SIG-M5 (cell line): ENCODE results near the gene THAP3.
"Not testable (repeated sequence)": the region's sequence is repeated elsewhere in the genome, so short reads cannot be mapped to it uniquely, and the experiment has no call there.

Experiments
- DNase-seq: peaks from one replicate; lab custom pipeline; 2025; lab: John Stamatoyannopoulos, UW

THAP3 gene

DNA sequence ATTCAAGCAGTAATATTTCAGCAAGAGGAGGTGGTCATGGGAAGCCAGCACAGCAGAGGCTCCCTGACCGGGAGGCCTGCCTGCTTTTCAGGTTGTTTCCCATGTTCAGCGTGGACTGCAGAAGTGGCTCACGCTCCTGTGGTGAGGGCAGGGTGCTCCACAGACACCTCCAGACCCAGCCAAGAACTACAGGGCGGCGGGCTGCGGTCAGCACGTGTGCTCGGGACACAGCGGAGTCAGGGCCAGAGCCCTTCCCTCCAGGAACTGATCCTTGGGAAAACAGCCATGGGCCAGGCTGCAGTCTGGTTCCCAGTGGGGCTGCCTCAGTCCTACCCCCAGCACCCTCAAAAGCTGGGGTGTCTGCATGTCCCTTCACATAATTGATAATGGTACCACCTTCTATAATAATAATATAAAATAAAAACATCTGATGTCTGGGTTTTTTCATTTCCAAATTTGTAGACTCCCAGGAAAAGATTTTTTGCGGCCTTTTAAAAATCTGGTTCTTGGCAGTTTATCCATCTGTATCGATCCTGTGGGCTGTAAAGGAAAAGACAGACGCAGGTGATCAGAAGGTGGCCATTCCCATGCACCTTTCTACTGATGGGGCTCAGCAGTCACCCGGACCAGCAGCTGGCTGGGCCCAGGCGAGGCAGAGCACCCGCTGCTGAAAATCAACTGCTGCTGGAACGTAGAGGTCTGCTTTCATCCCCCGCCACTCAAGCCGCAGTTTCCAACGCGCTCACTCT, 10.7 kb downstream of the THAP3 start:
- no peak for DNase-seq

DNA sequence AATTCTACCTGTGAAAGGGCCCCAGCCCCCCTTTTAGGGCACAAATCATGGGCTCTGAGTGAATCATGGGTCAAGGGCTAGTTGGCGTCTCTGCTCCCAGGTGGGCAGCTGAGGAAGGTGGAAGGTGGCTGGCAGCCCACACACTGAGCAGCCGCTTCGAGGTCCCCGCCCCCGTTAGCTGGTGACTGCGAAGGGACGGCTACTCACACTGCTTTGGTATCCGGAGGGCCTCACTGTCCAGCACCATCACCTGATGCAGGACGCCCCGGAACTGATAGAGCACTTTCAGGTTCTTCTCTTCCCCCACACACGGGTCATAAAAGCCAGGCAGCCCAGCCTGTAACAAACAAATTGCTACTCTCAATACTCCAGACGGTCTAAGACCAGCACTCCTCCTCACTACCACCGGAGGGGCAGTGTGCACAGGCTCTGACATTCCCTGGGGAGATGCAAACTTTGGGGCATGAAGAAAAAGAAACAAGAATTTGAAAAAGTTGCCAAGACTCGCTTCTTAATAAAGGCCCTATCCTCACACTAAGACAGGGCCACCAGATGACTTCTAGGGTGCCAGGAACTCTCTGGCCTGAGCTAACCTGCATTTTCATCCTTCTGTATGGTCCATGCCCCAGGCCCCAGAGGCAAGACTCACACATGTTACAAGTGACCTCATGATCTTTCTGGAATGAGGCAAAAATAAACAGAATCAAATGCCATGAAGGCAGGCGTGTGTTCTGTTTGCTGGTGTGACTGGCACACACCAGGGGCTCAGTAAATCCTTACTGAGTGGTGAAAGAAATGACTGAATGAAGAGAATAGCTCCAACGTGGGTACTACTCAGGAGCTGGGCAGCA, 11.5 kb downstream of the THAP3 start:
- DNase-seq, result no peak

DNA sequence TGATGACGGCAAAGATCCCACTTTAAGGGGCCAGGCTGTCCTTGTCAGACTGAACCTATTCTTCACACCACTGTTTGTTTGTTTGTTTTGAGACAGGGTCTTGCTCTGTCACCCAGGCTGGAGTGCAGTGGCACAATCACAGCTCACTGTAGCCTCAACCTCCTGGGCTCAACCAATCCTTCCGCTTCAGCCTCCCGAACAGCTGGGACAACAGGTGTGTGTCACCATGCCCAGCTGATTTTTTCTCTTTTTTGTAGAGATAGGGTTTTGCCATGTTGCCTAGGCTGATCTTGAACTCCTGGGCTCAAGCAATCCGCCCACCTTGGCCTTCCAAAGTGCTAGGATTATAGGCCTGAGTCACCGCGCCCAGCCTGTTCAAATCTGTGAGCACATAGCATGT, 12.1 kb downstream of the THAP3 start:
- not testable (repeated sequence) for DNase-seq

DNA sequence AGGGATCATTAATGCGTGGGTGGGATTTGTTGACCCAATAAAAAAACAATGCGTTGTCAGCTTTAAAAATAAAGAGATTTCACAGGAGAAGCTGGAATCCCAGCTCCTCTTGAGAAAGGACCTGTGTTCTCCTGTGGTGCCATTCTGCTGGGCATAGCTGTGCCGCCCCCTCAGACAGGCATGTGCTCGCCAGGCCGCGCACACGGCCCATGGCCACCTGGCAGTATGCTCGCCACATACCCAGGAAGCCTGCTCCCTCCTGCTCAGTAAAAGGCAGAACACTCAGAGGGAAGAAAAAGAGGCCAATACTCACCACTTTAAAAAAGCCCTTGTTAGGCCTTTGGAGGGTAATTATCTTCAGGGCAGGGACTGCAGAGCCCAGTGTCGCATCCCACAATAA, 13.1 kb downstream of the THAP3 start:
- DNase-seq, result no peak

DNA sequence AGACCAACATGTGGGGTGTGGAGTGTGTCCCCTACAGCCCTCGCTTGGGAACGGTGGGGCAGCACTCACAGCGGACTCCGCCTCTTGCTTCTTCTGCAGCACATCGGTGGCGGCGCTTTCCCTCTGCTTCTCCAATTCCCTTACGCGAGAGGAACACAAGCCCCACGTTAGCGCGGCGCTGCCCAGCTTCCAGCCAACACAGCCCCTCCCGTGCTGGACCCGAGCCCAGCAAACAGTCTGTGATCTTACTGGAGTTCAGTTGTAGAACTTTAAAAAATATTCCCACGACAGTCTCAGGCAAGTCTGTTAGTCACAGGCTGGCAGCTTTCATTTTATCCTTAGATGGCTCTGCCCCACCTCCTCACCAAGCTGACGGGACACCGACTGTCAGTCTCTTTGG, 13.6 kb downstream of the THAP3 start:
- DNase-seq, result no peak

DNA sequence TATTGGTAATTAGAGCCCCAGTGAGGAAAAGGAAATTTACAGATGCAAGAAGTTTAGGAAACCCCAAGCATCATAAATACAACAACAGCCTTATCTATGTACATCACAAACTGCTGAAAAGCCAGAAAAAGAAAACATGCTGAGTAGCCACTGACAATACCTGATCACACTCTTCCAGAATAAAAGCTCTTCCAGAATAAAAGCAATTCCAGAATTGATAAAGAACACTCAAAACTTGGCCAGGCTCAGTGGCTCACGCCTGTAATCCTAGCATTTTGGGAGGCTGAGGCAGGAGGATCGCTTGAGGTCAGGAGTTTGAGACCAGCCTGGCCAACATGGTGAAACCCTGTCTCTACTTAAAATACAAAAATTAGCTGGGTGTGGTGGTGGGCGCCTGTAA, 16.2 kb downstream of the THAP3 start:
- DNase-seq, result not testable (repeated sequence)

DNA sequence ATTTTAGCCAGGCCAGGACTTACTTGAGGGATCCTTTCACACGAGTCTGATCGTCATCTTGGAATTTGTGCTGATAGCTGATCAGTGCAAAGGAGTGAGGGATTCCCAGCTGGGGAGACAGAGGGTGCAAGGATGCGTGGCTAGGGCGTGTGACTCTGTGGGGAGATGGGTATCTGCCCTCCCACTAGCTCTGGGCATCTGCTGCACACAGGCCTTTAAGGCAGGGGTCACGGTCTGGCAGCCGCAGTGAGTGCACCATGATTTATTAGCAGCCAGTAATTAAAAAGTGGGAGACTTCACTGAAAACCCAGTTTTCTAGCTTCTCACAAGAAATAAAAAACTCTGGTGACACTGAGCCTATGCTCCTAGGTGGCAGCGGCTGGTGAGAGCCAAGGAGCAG, 20.4 kb downstream of the THAP3 start:
- DNase-seq, result no peak

DNA sequence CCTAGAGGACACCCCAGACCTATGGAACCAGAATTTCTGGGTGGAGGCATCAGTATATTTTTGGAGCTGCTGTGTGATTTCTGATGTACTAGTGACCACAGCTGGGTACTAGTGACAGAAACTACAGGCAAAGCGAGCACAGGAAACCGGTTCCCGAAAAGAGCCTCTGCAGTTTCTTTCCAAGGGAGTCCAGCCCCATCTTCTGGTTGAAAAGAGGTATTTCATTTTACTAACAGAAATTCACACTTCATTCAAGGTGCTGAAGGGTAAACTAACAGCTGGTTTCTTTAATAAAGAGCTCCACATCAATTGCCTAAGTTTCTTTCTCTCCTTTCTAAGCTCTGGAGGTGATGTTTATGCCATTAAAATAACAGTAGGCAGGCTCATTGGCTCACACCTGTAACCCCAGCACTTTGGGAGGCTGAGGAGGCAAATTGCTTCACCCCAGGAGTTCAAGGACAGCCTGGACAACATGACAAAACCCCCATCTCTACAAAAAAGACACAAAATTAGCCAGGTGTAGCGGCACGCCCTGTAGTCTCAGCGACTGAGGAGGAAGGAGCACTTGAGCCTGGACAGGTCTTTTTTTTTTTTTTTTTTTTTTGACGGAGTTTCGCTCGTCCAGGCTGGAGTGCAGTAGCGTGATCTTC, 22.0 kb downstream of the THAP3 start:
- no peak for DNase-seq

DNA sequence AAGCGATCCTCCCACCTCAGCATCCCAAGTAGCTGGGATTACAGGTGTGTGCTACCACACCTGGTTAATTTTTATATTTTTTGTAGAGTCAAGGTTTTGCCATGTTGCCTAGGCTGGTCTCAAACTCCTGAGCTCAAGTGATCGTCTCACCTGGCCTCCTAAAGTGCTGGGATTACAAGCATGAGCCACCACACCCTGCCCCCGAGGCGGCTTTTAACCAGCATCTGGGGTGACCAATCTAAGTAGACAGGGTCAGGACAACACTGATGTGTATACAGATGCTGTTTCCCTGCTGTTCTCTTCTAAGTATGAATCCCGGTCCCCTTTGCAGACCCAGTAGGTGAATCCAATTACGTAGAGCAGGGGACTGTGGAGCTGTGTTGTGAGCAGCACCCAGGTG, 23.9 kb downstream of the THAP3 start:
- DNase-seq, result no peak

DNA sequence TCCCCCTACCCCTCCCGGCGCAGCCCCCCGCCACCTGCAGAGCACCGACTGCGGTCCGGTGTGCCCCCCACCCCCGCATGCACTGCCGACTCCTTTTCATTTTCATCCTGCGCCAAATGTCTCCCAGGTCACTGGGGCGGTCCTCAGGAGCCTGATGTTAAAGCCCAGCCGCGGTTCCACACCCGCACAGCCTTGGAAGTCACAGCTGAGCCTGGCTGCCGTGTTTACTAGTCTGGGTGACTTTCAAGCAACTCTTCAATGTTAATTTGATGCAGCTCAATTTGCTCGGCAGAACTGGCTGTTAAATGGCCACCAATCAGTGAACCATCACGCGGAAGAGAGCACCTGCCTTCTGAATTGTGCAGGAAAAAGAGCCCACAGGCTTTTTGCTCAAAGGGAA, 27.2 kb downstream of the THAP3 start:
- no peak for DNase-seq

DNA sequence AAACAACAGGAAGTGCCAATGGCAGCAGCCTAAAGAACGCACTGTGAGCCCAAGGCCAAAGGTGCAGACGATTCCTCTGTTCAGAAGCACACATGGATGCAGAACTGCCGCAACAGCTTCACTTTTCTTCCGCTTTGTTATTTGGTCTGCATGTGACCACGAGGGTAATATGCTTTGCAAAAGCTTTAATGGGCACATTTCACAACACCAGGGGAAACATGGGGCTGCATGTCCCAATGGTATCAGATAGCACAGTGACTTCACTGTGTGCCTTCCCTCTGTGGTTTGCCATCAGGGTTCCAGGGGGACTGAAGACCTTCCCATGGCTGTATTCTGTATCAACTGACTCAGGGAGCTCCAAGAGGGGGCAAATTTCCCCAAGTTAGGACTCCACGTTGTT, 28.3 kb downstream of the THAP3 start:
- DNase-seq, result no peak

DNA sequence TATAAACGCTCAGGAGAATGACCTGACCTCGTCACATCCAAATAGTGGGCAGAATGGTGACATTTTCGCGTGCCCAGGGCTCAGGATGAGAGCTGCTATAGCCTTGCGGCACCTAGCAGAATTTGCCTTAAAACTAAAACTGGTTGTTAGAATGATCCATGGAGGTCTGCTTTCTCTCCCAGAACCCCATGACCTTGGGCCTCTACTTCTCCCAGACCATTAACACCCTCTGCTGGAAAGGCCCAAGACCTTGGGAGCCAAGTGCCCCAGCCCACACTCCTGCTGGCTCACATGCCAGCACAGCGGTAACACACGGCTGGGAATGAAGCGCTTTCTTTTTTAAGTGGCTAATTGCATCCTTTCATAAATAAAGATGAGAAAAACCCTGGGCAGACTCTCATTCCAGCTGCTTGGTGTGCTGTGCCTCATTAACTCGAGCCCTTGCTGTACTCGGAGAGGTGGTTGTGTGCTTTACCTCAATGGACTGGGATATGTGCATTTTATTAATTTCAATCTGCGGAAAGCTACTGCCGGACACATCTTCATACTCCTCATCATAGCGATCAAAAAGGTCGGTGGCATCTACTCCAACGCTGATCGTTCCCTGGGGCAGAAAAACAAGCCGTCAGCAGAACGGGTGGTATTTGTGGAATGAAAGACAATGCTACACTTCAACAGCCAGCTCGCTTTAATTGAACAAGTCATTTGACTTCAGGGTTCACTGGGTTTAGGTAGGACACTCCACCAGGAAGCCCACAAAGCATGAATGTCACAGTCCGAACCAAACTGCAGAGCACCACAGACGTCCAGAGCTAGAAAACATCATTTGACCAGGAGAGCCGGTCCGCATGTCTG, 29.0 kb downstream of the THAP3 start:
- DNase-seq, result no peak

DNA sequence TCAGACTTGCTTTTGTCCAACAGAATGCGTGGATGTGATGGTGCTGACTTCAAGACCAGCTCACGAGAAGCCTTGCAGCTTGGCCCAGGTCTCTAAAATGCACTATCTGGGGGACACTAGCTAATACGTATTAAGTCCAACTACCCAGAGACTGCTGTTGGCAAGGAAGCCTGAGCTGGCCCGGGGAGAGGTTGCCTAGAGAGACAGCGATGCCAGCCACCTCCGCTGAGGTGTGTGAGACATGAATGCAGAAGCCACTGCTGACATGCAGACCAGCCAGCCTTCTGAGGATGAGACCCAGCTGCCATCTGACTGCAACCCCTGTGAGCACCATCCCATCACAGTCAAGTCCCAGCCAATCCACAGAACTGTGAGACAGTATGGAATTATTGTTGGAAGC, 32.5 kb downstream of the THAP3 start:
- no peak for DNase-seq

DNA sequence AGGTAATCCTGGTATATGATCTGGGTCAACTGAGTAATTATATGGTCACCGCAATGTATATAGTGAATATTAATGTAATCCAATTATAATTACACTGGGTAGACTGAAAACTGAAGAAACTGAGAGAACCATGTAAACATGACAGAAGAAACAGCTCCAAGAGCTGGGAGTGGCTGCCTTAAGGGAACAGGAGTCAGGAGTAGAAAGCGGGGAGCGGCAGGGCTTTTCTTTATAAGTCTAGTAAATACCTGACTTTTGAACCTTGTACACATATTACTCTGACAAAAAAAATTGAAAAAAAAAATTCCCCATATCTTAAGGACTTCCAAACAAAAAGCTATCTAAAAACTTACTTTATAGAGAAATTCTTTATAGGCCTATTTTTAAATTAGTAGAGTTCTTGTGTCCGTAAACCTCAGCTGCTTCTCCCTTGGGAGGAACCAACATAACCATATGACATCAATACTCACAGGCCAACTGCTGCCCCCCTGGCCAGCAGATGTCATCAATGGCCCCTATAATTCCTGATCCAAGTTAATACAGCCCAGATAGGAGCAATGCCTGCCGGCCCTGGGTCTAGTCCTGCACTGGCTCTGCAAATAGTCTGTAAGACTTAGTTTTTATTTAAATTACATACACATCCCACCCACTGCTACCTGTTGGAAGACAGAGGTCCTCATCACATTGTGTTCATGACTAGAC, 33.8 kb downstream of the THAP3 start:
- DNase-seq, result no peak

DNA sequence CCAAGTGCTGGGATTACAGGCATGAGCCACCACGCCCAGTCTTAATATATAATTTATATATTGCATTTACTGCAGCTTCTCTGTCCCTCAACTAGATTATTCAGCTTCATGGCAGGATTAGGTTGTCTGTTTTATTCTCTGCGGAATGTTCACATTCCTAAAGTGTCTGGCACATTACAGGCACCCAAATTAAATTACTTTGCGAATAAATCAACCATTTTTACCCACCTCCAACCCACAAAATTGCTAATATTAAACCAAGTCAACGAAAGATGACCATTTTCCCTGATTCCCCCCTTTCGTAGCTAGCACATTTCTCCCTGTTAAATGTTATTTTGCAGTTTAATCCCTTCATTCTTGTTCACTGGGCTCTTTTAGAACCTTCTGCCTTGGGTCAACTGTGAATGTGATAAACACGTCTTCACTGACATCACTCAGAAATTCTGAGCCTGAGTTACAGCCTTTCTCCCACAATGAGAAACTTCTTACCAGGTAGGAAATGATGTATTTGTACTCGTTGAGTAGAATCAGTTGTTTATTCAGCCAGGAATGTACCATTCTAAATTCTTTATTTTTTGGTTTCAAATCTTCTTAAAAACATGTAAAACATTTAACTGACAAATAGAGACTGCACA, 35.9 kb downstream of the THAP3 start:
- DNase-seq, result no peak

DNA sequence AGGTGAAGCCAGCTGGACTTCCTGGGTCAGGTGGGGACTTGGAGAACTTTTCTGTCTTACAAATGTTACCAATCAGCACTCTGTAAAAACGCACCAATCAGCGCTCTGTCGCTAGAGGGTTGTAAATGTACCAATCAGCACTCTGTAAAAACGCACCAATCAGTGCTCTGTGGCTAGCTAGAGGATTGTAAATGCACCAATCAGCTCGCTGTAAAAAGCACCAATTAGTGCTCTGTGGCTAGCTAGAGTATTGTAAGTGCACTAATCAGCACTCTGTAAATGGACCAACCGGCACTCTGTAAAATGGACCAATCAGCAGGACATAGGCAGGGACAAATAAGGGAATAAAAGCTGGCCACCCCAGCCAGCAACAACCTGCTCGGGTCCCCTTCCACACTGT, 37.8 kb downstream of the THAP3 start:
- not testable (repeated sequence) for DNase-seq

DNA sequence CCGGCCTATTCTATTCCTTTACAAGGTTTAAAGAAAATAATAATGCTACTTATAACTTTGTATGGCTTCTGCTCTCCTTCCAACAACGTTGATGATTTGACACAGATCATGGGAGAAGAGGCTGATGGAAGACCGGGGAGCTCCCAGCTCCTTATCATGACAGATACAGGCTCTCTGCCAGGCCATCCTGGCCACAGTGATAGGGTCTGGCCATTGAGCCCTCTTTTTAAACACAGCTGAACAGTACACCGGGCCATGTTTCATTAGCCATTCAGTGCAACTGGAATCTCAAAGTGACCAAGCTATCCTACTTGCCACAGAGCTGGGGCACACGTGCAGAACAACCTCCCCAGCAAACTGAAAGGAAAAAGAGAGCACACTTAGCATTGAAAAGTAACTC, 42.0 kb downstream of the THAP3 start:
- DNase-seq, result no peak

DNA sequence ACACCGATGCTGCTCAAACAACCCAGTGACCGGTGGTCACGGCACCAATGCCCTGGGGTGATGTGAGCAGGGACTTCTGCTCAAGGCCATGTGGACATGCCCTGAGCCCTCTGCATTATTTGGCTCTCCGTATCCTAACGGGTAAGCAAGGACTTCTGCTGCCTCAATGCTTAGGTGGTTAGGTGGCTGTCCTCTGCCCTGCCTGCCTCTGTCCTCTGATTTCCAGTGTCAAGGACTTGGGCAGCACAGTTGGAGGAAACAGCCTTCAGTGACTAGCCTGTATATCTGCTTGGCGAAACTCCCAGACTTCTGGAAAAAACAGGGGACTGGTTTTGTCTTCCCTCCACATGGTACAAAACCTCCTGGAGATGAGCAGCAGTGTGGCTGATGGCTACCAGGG, 42.5 kb downstream of the THAP3 start:
- no peak for DNase-seq

DNA sequence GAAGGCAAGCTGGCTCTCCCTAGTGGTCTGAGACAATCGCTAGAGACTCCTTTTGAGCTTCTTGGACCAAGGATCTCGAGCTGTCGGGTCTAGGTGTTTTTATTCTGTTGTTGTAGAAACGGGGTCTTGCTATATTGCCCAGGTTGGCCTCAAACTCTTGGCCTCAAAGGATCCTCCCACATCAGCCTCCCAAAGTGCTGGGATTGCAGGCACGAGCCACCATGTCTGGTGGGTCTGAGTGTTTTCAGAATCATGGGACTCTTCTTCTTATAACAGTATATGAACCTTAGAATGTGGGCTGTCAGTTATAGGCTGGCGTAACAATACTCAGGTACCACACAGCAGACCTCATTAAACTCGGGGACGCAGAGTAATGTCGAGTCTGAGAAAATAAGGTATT, 43.8 kb downstream of the THAP3 start:
- no peak for DNase-seq

DNA sequence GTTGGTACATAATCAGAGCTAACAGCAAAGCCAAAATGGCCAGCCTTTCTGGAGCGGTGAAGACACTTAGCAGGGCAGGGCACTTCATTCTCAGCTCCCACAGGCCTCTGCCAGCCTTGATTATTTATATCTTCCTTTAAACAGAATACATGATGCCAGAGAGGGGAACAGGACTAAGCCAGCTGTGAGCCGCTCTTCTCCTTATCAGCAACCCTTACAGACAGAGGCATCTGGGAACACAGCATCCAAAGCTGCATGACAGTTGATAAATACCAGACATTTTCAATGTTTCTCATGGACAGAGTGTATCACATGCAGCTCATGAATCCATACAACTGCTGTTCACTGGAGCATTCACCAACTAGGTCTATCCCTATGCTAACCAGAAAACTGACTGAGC, 47.9 kb downstream of the THAP3 start:
- DNase-seq, result no peak

DNA sequence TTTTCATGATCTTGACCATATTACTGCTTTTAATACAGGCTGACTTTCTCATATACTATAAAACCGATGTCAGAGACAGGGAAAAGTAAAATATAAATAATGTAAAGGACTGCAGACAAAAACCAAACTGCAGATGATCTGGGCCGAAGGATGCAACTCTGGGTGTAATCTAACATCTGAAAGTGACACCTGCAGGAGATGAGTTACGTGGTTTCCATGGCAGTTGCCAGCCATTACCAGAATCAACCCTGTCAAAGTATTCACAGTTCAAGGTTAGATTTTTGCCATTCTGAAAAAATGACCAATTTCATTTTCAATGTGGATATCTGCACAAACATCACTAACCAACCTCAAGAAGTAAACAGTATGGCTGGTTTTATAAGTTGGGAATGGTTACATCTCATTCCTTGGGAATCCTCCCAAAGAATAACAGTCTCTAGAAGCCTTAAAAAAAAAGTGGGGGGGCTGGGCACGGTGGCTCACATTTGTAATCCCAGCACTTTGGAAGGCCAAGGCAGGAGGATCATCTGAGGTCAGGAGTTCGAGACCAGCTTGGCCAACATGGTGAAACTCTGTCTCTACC, 49.2 kb downstream of the THAP3 start:
- no peak for DNase-seq
